Right lobe of liver (tissue), 6 donors: ENCODE measurements around the gene CNTRL. TPM values are rescaled to one million over a fixed set of nuclear protein-coding genes. Genes with fewer than 3 reads are reported as not detected.
"Not testable (repeated sequence)": the region's sequence is repeated elsewhere in the genome, so short reads cannot be mapped to it uniquely, and the experiment has no call there.

Experiments
- ATAC-seq, 4 donors: fragments of 200-7000 bp; cut with Tn5 transposase; one replicate each; pipeline ENCODE4 v1.9.1; 2020; ENCODE audit warnings: mild to moderate bottlenecking in 4 of 4, moderate library complexity in 4 of 4
- DNase-seq, 3 donors: peaks; one replicate each; pipeline ENCODE4 v3.0.0-alpha.2; 2020
- H3K27ac ChIP-seq, 3 donors: fragments of 200-600 bp; one replicate each; pipeline ENCODE4 v1.8.0; 2022
- H3K27me3 ChIP-seq, 2 donors: fragments of 200-600 bp; one replicate each; pipeline ENCODE4 v1.8.0; 2022
- H3K36me3 ChIP-seq, 4 donors: fragments of 200-600 bp; sonication (generic) in 1 of 4; one replicate each; pipeline versions ENCODE4 v1.5.1 to v1.8.0; 2017 to 2022; ENCODE audit warnings: control low read depth in 1 of 4
- H3K4me1 ChIP-seq, 4 donors: fragments of 200-600 bp; sonication (generic) in 1 of 4; one replicate each; pipeline versions ENCODE4 v1.5.1 to v1.8.0; 2017 to 2022; ENCODE audit warnings: control low read depth in 1 of 4
- H3K4me3 ChIP-seq, 3 donors: fragments of 200-600 bp; one replicate each; pipeline ENCODE4 v1.8.0; 2022
- H3K9me3 ChIP-seq, 4 donors: fragments of 200-600 bp; sonication (generic) in 1 of 4; one replicate each; pipeline versions ENCODE4 v1.5.1 to v1.8.0; 2017 to 2022; ENCODE audit warnings: control low read depth in 1 of 4
- CTCF ChIP-seq, 4 donors: fragments of 200-600 bp in 3 of 4; fragments of 450-650 bp in 1 of 4; IDR thresholded peaks; one replicate each; pipeline versions ENCODE4 v1.5.1 to v1.8.0; 2016 to 2022; ENCODE audit warnings: antibody characterized with exemption in 4 of 4, mild to moderate bottlenecking in 2 of 4
- POLR2A ChIP-seq: fragments of 450-650 bp; IDR thresholded peaks from one replicate; pipeline ENCODE4 v1.6.1; 2017; ENCODE audit warnings: antibody characterized with exemption, mild to moderate bottlenecking
- WGBS: methylation state at CpG from one replicate; pipeline ENCODE4 v1.1.6; 2018; ENCODE audit warnings: low coverage, low lambda C conversion rate; ENCODE audit not compliant: insufficient coverage; ENCODE audit errors: missing lambda C conversion rate; 5-methylcytosine and 5-hydroxymethylcytosine counted together
- intact Hi-C, 2 donors: fragments of 100-400 bp; cut with DNase I; formaldehyde crosslinking; loops; one replicate each; pipeline versions ENCODE4 v1.11.2 to v1.14.1; 2022
- total RNA-seq, 6 experiments: library from RNA; depleted of rRNA in 2 of 6; stranded (reverse); fragments of >200 nt in 2 of 6; fragmentation: NEBNext Ultra II Directional in 3 of 6; extraction: Animal tissue kit (Norgen Biotek cat#: 25700) in 3 of 6; gene quantifications; one replicate each; pipeline versions ENCODE4 v1.1.0 to v1.2.4, GENCODE V29; 2016 to 2023
- donor health status: DM: no; HTN: yes; CAD: no.
- donor health status: DM: no; HTN: no; CAD: no.
- donor health status: DM: no; HTN: no; CAD: no.
- donor health status: DM: no; HTN: yes; CAD: no.
- donor health status: DM: no; HTN: yes; CAD: no.

CNTRL gene
- total RNA-seq, 6 experiments from 2014 or later: 2.8 to 5.6 (median 4.2) TPM

- Histone ChIP-seq H3K4me3 (peak overlapping the region; percentile 64 to 90 (median 84)), H3K36me3 (no peaks in the 10 kb centered on the region), H3K27ac (peak overlapping the region in 2 of 3 donors; percentile 60 to 62), H3K27me3 (no peaks in the 10 kb centered on the region), H3K4me1 (peaks cover 0 to 23% (median 4%) of the 10 kb centered on the region in 4 donors), H3K9me3 (no peaks in the 10 kb centered on the region)
- DNase-seq (no peak), ATAC-seq (peak in 2 of 4 donors; percentile 19 to 32)
- 4% methylated on average over 19 of the region's 19 CpGs for WGBS
- TF ChIP-seq POLR2A: no peak
- no peak for TF ChIP-seq CTCF (IDR thresholded peaks at IDR 0.05)
- intact Hi-C loops: no loop called here
Measured at GRCh38 chr9:121075251-121076036, 689 bp downstream of the CNTRL start.

- TF ChIP-seq POLR2A (no peak), CTCF (IDR thresholded peaks at IDR 0.05) (no peak)
- H3K4me1 ChIP-seq: no peaks in the 10 kb centered on the region
- H3K36me3 ChIP-seq: no peaks in the 10 kb centered on the region
- no peaks in the 10 kb centered on the region for H3K27me3 ChIP-seq
- no peak overlapping the region for H3K4me3 ChIP-seq
- intact Hi-C loops: no loop called here
- H3K27ac ChIP-seq: no peak overlapping the region
- WGBS: 71% methylated on average over 1 of the region's 1 CpG
- DNase-seq: no peak
- no peaks in the 10 kb centered on the region for H3K9me3 ChIP-seq
- ATAC-seq: no peak
Measured at GRCh38 chr9:121082075-121082474, 7.3 kb downstream of the CNTRL start.

GRCh38 chr9:121085661-121086060 lies 10.9 kb downstream of the CNTRL start:
- Histone ChIP-seq H3K27ac (no peak overlapping the region), H3K9me3 (no peaks in the 10 kb centered on the region), H3K4me1 (no peaks in the 10 kb centered on the region), H3K4me3 (no peak overlapping the region), H3K36me3 (no peaks in the 10 kb centered on the region), H3K27me3 (no peaks in the 10 kb centered on the region)
- DNase-seq (no peak), ATAC-seq (no peak)
- intact Hi-C loops: no loop called here
- TF ChIP-seq CTCF (IDR thresholded peaks at IDR 0.05) (no peak), POLR2A (no peak)
- WGBS: 58% methylated on average over 1 of the region's 1 CpG

GRCh38 chr9:121088576-121088975 lies 13.8 kb downstream of the CNTRL start:
- no peak for TF ChIP-seq CTCF (IDR thresholded peaks at IDR 0.05)
- no peak for TF ChIP-seq POLR2A
- no peak for DNase-seq
- Histone ChIP-seq H3K27me3 (no peaks in the 10 kb centered on the region), H3K27ac (no peak overlapping the region), H3K9me3 (no peaks in the 10 kb centered on the region), H3K4me3 (no peak overlapping the region), H3K36me3 (no peaks in the 10 kb centered on the region), H3K4me1 (no peaks in the 10 kb centered on the region)
- intact Hi-C loops: no loop called here
- 79% methylated on average over 2 of the region's 3 CpGs for WGBS
- ATAC-seq: no peak

GRCh38 chr9:121090743-121091142 lies 16.0 kb downstream of the CNTRL start:
- H3K27me3 ChIP-seq, DNase-seq, H3K9me3 ChIP-seq, intact Hi-C loops, H3K36me3 ChIP-seq, ATAC-seq, H3K4me1 ChIP-seq, H3K27ac ChIP-seq, H3K4me3 ChIP-seq: not testable (repeated sequence)
- 89% methylated on average over 5 of the region's 6 CpGs for WGBS
